Keratinocyte (primary cell): Measurements from ENCODE around the gene BCL11B. TPM values are rescaled to one million over a fixed set of nuclear protein-coding genes. Genes with fewer than 3 reads are reported as not detected.

ENCODE experiments used
- DNase-seq: peaks from one replicate; pipeline ENCODE4 v3.0.0-alpha.2; 2011; ENCODE audit warnings: low read depth, missing footprints, low spot score
- FAIRE-seq: peaks from 2 replicates; lab custom pipeline; 2011; peaks lifted over from hg19 to GRCh38; lab: Jason Lieb, UNC
- H2AFZ ChIP-seq: 2 replicates; pipeline ENCODE4 v1.6.0; 2012; ENCODE audit warnings: low read length, control low read depth, inconsistent platforms; ENCODE audit not compliant: control insufficient read depth
- H3K27ac ChIP-seq: 2 replicates; pipeline ENCODE4 v1.5.1; 2011; ENCODE audit warnings: low read length; ENCODE audit not compliant: control insufficient read depth, insufficient read depth
- H3K27me3 ChIP-seq: 3 replicates; pipeline ENCODE4 v1.6.0; 2011; ENCODE audit warnings: low read length; ENCODE audit not compliant: control insufficient read depth, insufficient read depth; ENCODE audit errors: extremely low read depth
- H3K36me3 ChIP-seq, 2 experiments: 2 replicates in 1 of 2; 3 replicates in 1 of 2; pipeline ENCODE4 v1.5.1; 2011; ENCODE audit warnings: low read length in 2 of 2, mild to moderate bottlenecking in 1 of 2; ENCODE audit not compliant: control insufficient read depth in 2 of 2, insufficient read depth in 2 of 2; ENCODE audit errors: extremely low read depth in 1 of 2
- H3K4me1 ChIP-seq: 3 replicates; pipeline ENCODE4 v1.5.1; 2011; ENCODE audit warnings: low read length; ENCODE audit not compliant: control insufficient read depth, insufficient read depth; ENCODE audit errors: extremely low read depth
- H3K4me2 ChIP-seq: 3 replicates; pipeline ENCODE4 v1.6.0; 2011; ENCODE audit warnings: low read depth, low read length; ENCODE audit not compliant: control insufficient read depth, insufficient read depth; ENCODE audit errors: extremely low read depth
- H3K4me3 ChIP-seq, 3 experiments: fragments of 200-600 bp in 1 of 3; sonication (generic) in 1 of 3; 2 replicates in 2 of 3; 3 replicates in 1 of 3; pipeline ENCODE4 v1.5.1; 2011 to 2016; ENCODE audit warnings: low read length in 3 of 3, mild to moderate bottlenecking in 3 of 3, control low read depth in 2 of 3, inconsistent platforms in 1 of 3, low read depth in 1 of 3, mixed read lengths in 1 of 3, mixed run types in 1 of 3, moderate library complexity in 1 of 3; ENCODE audit not compliant: control insufficient read depth in 2 of 3, insufficient read depth in 2 of 3; ENCODE audit errors: extremely low read depth in 1 of 3
- H3K79me2 ChIP-seq: 2 replicates; pipeline ENCODE4 v1.6.0; 2012; ENCODE audit warnings: low read length; ENCODE audit not compliant: control insufficient read depth, insufficient read depth
- H3K9ac ChIP-seq: 3 replicates; pipeline ENCODE4 v1.6.0; 2011; ENCODE audit warnings: low read length; ENCODE audit not compliant: control insufficient read depth, insufficient read depth; ENCODE audit errors: extremely low read depth
- H3K9me1 ChIP-seq: 3 replicates; pipeline ENCODE4 v1.6.0; 2011; ENCODE audit warnings: low read length; ENCODE audit not compliant: control insufficient read depth, insufficient read depth; ENCODE audit errors: extremely low read depth
- H3K9me3 ChIP-seq: 2 replicates; pipeline ENCODE4 v1.5.1; 2012; ENCODE audit warnings: low read depth, low read length; ENCODE audit not compliant: control insufficient read depth
- H4K20me1 ChIP-seq: 3 replicates; pipeline ENCODE4 v1.6.0; 2011; ENCODE audit warnings: low read length; ENCODE audit not compliant: control insufficient read depth, insufficient read depth; ENCODE audit errors: extremely low read depth
- CTCF ChIP-seq, 3 experiments: IDR thresholded peaks in 1 of 3; conservative IDR thresholded peaks in 1 of 3; optimal IDR thresholded peaks in 1 of 3; 2 replicates in 2 of 3; 3 replicates in 1 of 3; pipeline versions ENCODE3 to v1.5.1; 2011; ENCODE audit warnings: low read length in 3 of 3, mild to moderate bottlenecking in 3 of 3, moderate library complexity in 2 of 3, control low read depth in 1 of 3, inconsistent platforms in 1 of 3; ENCODE audit not compliant: insufficient read depth in 2 of 3; ENCODE audit errors: extremely low read depth in 1 of 3
- EZH2 ChIP-seq: IDR thresholded peaks from one replicate; pipeline ENCODE4 v1.6.1; 2012; ENCODE audit warnings: inconsistent platforms, mild to moderate bottlenecking, low read length, moderate library complexity
- dilution Hi-C: fragments of 300-500 bp; cut with MboI; formaldehyde crosslinking; loops from one replicate; pipeline ENCODE4 v1.7.0; 2020; ENCODE audit warnings: low sequenced_read_pairs; ENCODE audit not compliant: extremely low pct_ligation_motif_present
- polyA plus RNA-seq, 5 experiments: library from polyadenylated mRNA; depleted of rRNA in 3 of 5; stranded (reverse) in 3 of 5; stranded (forward) in 1 of 5; unstranded in 1 of 5; fragments of >200 nt; gene quantifications; 1 replicate in 1 of 5; 2 replicates in 3 of 5; 3 replicates in 1 of 5; pipeline versions ENCODE4 v1.2.1 to v1.2.3, GENCODE V29; 2011 to 2012; ENCODE audit warnings: missing spikeins in 2 of 5, low read depth in 1 of 5, low replicate concordance in 1 of 5

BCL11B gene
- polyA plus RNA-seq, 1 donor (not counting 4 experiments of a cell fraction or from before 2014, with no cell fraction given), result 5.2 TPM

- peaks cover 19% of the 10 kb centered on the region for H3K27me3 ChIP-seq
These were observed 9.4 kb upstream of the BCL11B start for GRCh38 chr14:99281396-99281795.

GRCh38 chr14:99280852-99281251 lies 8.9 kb upstream of the BCL11B start:
- DNase-seq (no peak), FAIRE-seq (no peak)
- dilution Hi-C loops, result no loop called here
- Histone ChIP-seq H3K4me1 (no peaks in the 10 kb centered on the region), H3K27ac (no peak overlapping the region), H3K4me2 (no peak overlapping the region), H3K36me3 (no peaks in the 10 kb centered on the region), H3K27me3 (peaks cover 19% of the 10 kb centered on the region), H2AFZ (no peak overlapping the region), H3K9me1 (no peaks in the 10 kb centered on the region), H3K9ac (no peak overlapping the region), H4K20me1 (no peaks in the 10 kb centered on the region), H3K79me2 (no peaks in the 10 kb centered on the region), H3K9me3 (no peaks in the 10 kb centered on the region), H3K4me3 (no peak overlapping the region)
- TF ChIP-seq EZH2 (no peak), CTCF (optimal IDR thresholded peaks at IDR 0.05 in 1 of 3, IDR thresholded peaks at IDR 0.05 in 1 of 3, conservative IDR thresholded peaks at IDR 0.05 in 1 of 3; ENCODE audit: extremely low read depth in 1 of 3, insufficient read depth in 2 of 3, low read length in 3 of 3) (no peak)

More at GRCh38 chr14:99281396-99281795, 9.4 kb upstream of the BCL11B start:
- no peak overlapping the region for H3K9ac ChIP-seq
- FAIRE-seq (no peak), DNase-seq (no peak)
- H3K4me2 ChIP-seq, result no peak overlapping the region
- H3K79me2 ChIP-seq, result no peaks in the 10 kb centered on the region
- TF ChIP-seq EZH2, result no peak
- TF ChIP-seq CTCF (optimal IDR thresholded peaks at IDR 0.05 in 1 of 3, IDR thresholded peaks at IDR 0.05 in 1 of 3, conservative IDR thresholded peaks at IDR 0.05 in 1 of 3; ENCODE audit: extremely low read depth in 1 of 3, insufficient read depth in 2 of 3, low read length in 3 of 3), result no peak
- dilution Hi-C loops, result no loop called here
- H3K4me3 ChIP-seq, result no peak overlapping the region
- H3K9me1 ChIP-seq, result no peaks in the 10 kb centered on the region
- no peaks in the 10 kb centered on the region for H3K36me3 ChIP-seq
- no peaks in the 10 kb centered on the region for H3K9me3 ChIP-seq
- no peak overlapping the region for H3K27ac ChIP-seq
- no peaks in the 10 kb centered on the region for H3K4me1 ChIP-seq
- H4K20me1 ChIP-seq, result no peaks in the 10 kb centered on the region
- no peak overlapping the region for H2AFZ ChIP-seq
